ENCODE results near the gene CLCN7. TPM values are rescaled to one million over a fixed set of nuclear protein-coding genes. Genes with fewer than 3 reads are reported as not detected.
A peak's percentile ranks its signal among the peaks of the same experiment; 100 is the strongest.

CLCN7 gene
- total and polyA plus RNA-seq, 2 of the 8 experiments (the other 6 are each of a cell fraction or from before 2014, with no cell fraction given), result 38.6 to 81.5 TPM

GRCh38 chr16:1427473-1428461, 47.1 kb downstream of the CLCN7 start:
- Histone ChIP-seq H3K4me3 (ENCODE audit: extremely low read depth in 1 of 4, insufficient read depth in 2 of 4, low read depth in 3 of 4, low read length in 4 of 4) (no peak overlapping the region), H4K5ac (ENCODE audit: insufficient read length, low read depth, low read length) (no peak overlapping the region), H3K23ac (ENCODE audit: insufficient read length) (no peak overlapping the region), H3K79me2 (ENCODE audit: control insufficient read depth in 1 of 2, insufficient read depth in 2 of 2, low read length in 2 of 2) (no peaks in the 10 kb centered on the region), H2BK15ac (ENCODE audit: low read length) (no peak overlapping the region), H2BK20ac (ENCODE audit: low read length) (peak overlapping the region; percentile 18; the same call in 1 of the 2 replicates), H4K91ac (replicated peaks; ENCODE audit: insufficient read length, low read length) (peak overlapping the region; percentile 74), H3K9ac (replicated peaks in 1 of 4; ENCODE audit: extremely low read depth in 1 of 4, low read depth in 3 of 4, low read length in 3 of 4) (no peak overlapping the region), H2AK5ac (ENCODE audit: low read depth, low read length) (no peak overlapping the region), H3K36me3 (ENCODE audit: control insufficient read depth in 2 of 4, insufficient read depth in 4 of 4, low read length in 3 of 4) (no peaks in the 10 kb centered on the region), H2BK120ac (replicated peaks; ENCODE audit: low read depth, low read length) (no peak overlapping the region), H2BK12ac (ENCODE audit: low read depth, low read length) (0 out of 2 replicates have a peak overlapping the region, but pooled peaks have one; percentile 27), H4K8ac (ENCODE audit: extremely low read depth, insufficient read depth, low read length) (peak overlapping the region; percentile 97), H3K27me3 (replicated peaks in 1 of 4; ENCODE audit: control insufficient read depth in 3 of 4, extremely low read depth in 1 of 4, insufficient read depth in 3 of 4, low read length in 3 of 4) (no peaks in the 10 kb centered on the region), H3K18ac (ENCODE audit: extremely low read depth, low read length) (no peak overlapping the region), H3K14ac (ENCODE audit: insufficient read length) (no peak overlapping the region), H3K79me1 (ENCODE audit: low read depth, low read length) (no peaks in the 10 kb centered on the region), H3K4me2 (ENCODE audit: insufficient read depth in 1 of 2, low read depth in 2 of 2, low read length in 2 of 2) (no peak overlapping the region), H3K9me3 (ENCODE audit: insufficient read depth in 2 of 2, low read depth in 1 of 2, low read length in 1 of 2) (no peaks in the 10 kb centered on the region), H4K20me1 (replicated peaks in 1 of 2; ENCODE audit: control insufficient read depth in 1 of 2, insufficient read depth in 2 of 2, low read length in 2 of 2) (no peaks in the 10 kb centered on the region), H3K56ac (replicated peaks; ENCODE audit: insufficient read length, low read depth, low read length) (no peak overlapping the region), H2BK5ac (ENCODE audit: low read depth, low read length) (peak overlapping the region; percentile 60; the same call in 1 of the 2 replicates), H2AFZ (ENCODE audit: low read length) (no peak overlapping the region), H3K4me1 (replicated peaks in 1 of 4; ENCODE audit: control insufficient read depth in 3 of 4, insufficient read depth in 4 of 4, low read length in 3 of 4) (no peaks in the 10 kb centered on the region; a peak in 2 of 7 replicates), H3K4ac (replicated peaks; ENCODE audit: insufficient read length, low read depth, low read length) (peak overlapping the region; percentile 69), H3K23me2 (ENCODE audit: low read depth, low read length) (no peaks in the 10 kb centered on the region), H3K27ac (ENCODE audit: low read depth, low read length) (no peak overlapping the region)
- CTCF ChIA-PET (ENCODE audit: partially characterized antibody), result interaction anchor here (1.2 to 3.9 kb wide), 13 partner anchors 11 to 127 kb away, joined by 3 to 30 read pairs (median 4); partner anchors contain the start of gene CCDC154
- FAIRE-seq (no peak), DNase-seq (ENCODE audit: low read depth in 1 of 2, low spot score in 2 of 2) (peak in 1 of 2 experiments; percentile 44)
- POLR2A ChIA-PET (ENCODE audit: partially characterized antibody), result interaction anchor here (0.7 to 4.3 kb wide), 8 partner anchors 7 to 95 kb away, joined by 3 to 22 read pairs (median 4); partner anchors contain the start of genes CCDC154 and UQCC4
- 95% methylated on average over 33 of the region's 53 CpGs; no CpG with 5 or more reads in 1 of the 2 experiments for WGBS, 2 experiments (ENCODE audit: extremely low coverage in 1 of 2, insufficient coverage in 1 of 2, insufficient read length in 1 of 2, insufficient replicate concordance in 2 of 2, low coverage in 1 of 2, low lambda C conversion rate in 2 of 2, missing lambda C conversion rate in 1 of 2)
- TF ChIP-seq KDM5A (IDR thresholded peaks at IDR 0.05; ENCODE audit: low read length) (no peak), GABPA (IDR thresholded peaks at IDR 0.05; ENCODE audit: borderline replicate concordance, insufficient read depth, low read length) (no peak), TBP (IDR thresholded peaks at IDR 0.05; ENCODE audit: low read depth, low read length) (no peak), CBX5 (IDR thresholded peaks at IDR 0.05; ENCODE audit: low read depth, low read length) (no peak), SP1 (IDR thresholded peaks at IDR 0.05; ENCODE audit: low read depth, low read length) (no peak), ATF2 (IDR thresholded peaks at IDR 0.05; ENCODE audit: low read length) (no peak), HDAC2 (IDR thresholded peaks at IDR 0.05; ENCODE audit: borderline replicate concordance in 1 of 2, low read depth in 2 of 2, low read length in 2 of 2) (no peak), JUN (IDR thresholded peaks at IDR 0.05; ENCODE audit: low read depth, low read length) (no peak), CEBPB (IDR thresholded peaks at IDR 0.05; ENCODE audit: low read depth, low read length) (no peak)
